8988T (cell line): ENCODE data around the gene KRTAP10-1.
"Not testable (repeated sequence)": the region's sequence is repeated elsewhere in the genome, so short reads cannot be mapped to it uniquely, and the experiment has no call there.

ENCODE experiments used
- DNase-seq: peaks from one replicate; pipeline ENCODE4 v3.0.0; 2011

KRTAP10-1 gene

DNA sequence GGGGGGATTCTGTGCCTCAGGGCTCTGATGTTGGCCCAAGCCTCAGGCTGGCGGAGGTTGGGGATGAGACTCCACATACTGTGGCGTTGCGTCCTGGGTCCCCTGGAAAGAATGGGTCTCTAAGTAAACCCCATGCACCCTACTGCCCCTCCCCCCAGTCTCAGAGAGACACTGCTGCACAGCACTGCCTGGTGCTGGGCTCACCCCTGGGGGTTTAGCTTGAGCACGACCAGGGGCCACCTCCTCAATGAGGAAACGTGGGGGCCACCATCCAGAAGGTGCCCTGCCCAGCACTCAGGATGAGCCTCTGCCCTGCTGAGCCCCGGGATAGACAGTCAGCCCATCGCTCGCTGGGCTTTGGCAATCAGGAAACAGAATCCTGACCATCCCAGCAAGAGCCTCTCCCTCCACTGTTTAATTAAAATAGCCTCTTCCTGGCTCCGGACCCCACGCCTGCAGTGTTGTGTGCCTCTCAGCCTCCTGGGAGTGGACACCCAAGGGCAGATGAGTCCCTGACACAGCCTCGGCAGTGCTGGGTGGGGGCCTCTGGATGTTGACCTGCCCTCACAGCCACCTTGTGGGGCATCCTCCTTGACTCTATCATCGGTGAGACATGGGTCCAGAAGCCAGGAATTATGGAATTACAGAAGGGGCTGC is 30.0 kb upstream of the KRTAP10-1 start:
- DNase-seq = no peak

DNA sequence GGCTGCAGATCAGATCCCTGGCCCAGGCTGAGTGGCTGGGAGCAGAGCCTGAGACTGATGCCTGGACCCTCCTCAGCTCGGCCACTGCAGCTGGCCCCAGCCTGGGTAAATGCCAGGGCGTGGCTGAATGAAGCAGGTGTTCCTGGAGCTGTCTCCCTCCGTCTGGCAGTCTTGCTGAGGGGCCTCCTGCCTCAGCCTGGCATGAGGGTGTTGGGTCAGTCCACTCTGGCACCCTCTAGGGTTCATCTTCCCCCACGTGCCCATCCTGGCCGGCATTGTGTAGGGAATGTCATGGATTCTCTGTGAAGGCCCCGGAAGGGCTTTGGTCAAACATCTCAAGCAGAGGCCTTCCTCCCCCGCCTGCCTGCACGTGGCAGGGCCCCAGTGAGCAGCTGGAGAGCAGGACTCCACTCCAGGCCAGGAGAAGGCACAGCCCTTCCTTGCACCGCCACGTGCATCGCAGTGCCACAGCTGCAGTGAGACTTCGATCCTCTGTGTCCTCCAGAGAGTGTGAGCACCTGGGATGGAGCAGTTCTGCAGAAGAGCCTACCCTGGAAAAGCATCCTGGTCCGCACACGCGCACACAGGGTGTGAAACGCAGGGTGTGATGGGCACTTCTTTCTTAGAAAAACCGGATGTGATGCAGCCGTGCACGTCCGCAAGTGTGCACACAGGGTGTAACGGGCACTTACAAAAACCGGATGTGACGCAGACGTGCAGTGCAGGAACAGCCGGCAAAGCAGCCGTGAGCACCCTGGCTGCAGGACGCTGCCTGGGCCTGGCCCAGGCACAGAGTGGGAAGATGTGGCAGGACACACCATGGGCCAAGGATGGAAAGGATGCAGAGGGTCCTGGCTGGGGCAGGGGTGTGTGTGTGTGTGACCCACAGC is 28.9 kb upstream of the KRTAP10-1 start:
- DNase-seq = no peak

DNA sequence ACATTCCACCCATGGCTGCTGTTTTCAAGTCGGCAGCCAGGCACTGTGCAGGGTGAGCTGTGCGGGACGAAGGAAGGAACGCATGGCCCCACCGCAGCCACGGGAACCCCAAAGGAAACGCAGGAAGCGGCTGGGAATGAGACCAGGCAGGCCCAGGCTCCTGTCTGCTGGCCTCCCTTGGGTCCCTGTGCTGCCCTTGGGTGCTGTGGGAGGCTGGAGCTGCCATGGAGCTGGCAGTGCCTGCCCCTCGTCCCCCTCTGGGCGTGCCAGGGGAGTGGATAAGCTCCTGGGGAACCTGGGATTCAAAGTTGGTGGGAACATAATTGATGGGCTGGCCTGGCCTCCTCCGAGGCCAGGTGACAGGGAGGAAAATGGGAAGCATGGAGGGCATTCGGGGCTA is 28.3 kb upstream of the KRTAP10-1 start:
- no peak for DNase-seq

DNA sequence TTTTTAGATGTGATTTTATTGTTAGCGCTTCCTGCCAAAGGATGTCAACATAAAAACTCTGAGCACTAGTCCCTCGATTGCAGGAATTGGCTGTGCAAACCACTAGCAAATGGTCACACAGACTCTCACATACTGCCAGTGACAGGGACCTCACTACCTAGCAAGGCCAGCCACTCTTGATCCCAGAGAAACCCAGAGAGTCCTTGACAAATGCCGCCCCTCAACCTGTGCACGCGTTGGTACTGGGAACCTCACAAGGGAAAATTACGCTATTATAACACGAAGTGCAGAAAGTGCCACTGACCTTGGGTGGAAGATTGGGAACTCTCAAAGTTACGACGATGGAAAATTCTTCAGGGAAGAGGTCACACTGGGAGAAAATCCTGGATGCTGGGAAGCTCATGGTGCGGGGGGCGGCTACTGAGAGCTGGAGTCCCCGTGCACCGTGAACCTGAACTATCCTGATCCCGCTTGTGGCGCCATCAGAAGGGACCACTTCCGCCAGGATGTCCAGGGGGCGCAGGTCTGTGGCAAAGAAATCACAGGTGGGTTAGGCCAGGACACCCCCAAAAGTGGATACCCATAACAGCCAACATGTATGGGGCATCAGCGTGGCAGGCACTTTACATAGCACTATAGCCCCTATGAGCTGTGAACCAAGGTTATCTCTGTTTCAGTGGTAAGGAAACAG is 27.6 kb upstream of the KRTAP10-1 start:
- DNase-seq = no peak

DNA sequence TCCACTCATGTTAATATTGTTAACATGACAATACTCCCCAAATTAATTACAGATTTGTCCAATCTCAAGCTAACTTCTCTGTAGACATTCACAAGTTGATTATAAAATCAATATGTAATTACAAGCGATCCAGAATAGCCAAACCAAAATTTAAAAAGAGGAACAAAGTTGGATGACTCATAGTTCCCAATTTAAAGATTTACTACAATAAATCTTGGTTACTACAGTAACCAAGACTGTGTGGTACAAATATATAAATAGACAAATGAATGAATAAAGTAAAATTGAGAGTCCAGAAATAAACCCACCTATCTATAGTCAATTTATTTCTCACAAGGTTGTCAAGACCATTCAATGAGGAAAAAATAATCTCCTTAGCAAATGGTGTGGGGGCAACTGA is 26.4 kb upstream of the KRTAP10-1 start:
- no peak for DNase-seq

DNA sequence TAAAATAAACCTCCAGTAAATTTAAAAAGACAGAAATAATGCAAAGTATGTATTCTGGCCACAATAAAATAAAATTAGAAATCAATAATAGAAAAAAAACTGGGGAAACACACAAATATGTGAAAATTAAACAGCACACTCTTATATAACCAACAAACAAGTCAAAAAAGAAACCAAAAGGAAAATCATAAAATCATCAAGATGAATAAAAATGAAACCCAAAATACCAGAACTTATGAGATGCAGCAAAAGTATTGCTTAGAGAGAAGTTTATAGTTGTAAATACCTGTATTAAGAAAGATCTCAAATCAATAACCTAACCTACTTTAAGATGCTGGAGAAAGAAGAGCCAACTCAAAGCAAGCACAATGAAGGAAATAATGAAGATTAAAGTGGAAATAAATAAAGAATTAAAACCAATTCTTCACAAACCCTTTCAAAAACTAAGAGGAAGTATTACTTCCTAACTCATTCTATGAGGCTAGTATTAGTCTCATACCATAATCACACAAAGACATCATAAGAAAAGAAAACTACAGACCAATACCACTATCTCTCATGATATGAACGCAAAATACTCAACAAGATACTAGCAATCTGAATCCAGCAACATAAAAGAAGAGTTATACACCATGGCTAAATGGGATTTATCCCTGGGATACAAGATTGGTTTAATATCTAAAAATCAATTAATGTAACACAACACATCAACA is 25.0 kb upstream of the KRTAP10-1 start:
- no peak for DNase-seq

DNA sequence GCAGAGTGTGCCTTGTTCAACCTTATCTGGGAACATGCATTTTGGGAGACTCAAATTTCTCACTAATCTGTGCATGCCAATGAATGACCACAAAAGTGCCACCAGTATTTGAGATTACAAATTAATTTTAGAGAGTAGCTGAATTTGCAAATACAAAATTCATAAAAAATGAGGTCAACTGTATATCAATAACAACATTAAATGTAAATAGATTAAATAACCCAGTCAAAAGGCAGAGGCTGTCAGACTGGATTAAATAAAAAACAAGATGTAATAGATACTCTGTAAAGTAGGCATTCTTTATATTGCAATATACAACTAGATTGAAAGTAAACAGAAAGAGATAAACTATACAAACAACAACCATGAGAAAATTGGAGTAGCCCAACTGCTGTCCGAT is 24.1 kb upstream of the KRTAP10-1 start:
- DNase-seq = no peak

DNA sequence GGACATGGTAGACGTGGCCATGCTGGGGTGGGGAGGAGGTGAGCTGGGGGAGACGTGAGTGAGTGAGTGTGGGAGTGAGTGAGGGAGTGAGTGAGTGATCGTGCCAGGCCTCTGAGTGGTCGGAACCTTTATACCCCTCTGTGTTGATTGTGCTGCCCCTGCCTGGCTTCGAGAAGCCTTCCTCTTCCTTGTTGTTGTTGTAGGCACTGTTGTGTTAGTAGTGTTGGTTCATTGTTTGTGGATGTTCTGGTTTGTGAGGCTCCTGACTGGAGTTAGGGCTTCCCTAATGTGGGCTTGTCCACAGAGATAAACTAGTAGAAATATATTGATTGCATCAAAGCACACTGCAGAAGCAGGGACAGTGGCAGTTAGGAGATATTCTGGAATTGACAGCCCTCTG is 18.7 kb upstream of the KRTAP10-1 start, which contains the start of gene KRTAP10-3:
TSS of gene KRTAP10-3 (minus strand) at position 101 of the 400 bp plus-strand sequence. CDS start at position 21, 80 bp downstream.
- no peak for DNase-seq

DNA sequence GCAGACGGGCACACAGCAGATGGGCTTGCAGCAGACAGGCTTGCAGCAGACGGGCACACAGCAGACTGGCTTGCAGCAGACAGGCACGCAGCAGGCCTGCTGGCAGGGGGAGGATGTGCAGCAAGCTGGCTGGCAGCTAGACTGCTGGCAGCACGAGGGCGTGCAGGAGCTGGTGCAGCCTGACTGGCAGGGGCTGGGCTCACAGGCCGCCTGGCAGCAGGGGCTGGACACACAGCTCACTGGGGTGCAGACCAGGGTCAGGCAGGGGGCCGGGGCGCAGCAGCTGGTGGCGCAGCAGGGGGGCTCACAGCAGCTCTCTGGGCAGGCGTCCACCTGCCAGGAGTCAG is 18.3 kb upstream of the KRTAP10-1 start:
- not testable (repeated sequence) for DNase-seq

DNA sequence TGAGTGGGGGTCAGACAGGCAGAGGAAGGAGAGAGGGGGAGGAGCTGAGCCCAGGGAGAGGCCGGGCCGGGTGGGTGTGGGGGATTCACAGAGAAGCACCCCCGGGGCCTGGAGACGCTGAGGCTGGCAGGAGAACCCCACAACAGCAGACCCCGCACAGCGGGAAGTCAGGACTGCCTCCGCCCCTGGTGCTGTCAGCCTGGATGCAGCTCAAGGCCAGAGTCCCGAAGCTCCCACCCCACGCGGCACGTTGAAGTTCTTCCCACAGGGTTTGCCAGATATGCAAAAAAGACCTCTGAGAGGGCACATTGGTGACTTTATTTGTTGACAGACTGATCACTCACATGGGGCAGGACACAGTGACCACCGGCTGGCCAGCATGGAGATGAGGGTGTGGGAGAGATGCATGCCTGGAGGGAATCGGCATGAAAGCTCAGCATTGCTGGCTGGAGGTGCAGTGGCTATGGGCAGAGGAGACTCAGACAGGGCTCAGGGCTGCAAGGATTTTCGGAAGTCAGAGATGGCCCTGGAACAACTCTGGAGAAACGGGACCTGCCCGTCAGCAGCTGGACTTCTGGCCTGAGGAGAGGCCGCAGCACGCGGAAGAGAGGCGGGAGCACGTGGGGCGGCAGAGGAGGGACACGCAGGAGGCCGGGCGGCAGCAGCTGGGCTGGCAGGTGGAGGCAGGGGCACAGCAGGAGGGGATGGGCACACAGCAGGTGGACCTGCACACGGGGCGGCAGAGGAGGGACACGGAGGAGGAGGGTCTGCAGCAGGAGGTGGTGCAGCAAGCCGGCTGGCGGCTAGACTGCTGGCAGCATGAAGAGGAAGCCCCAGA is 17.7 kb upstream of the KRTAP10-1 start:
- DNase-seq = no peak

DNA sequence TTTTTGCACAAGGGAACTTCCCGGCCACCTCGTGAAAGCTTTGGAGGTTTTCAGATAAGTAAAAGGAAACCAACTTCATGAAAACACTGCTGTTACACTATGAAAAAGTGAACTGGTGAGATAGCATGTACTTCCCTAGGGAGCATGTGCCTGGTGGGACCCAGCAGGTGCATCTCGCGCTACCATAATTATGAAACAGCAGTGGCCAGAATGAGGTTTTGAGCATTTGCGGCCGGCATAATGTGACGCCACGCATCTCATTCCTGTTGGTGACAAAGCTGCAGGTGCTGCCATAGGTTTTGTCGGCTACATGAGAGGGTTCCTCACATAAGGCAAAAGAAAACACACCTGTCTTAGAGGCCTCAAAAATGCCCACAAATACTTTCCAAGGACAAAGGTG is 16.9 kb upstream of the KRTAP10-1 start:
- no peak for DNase-seq

DNA sequence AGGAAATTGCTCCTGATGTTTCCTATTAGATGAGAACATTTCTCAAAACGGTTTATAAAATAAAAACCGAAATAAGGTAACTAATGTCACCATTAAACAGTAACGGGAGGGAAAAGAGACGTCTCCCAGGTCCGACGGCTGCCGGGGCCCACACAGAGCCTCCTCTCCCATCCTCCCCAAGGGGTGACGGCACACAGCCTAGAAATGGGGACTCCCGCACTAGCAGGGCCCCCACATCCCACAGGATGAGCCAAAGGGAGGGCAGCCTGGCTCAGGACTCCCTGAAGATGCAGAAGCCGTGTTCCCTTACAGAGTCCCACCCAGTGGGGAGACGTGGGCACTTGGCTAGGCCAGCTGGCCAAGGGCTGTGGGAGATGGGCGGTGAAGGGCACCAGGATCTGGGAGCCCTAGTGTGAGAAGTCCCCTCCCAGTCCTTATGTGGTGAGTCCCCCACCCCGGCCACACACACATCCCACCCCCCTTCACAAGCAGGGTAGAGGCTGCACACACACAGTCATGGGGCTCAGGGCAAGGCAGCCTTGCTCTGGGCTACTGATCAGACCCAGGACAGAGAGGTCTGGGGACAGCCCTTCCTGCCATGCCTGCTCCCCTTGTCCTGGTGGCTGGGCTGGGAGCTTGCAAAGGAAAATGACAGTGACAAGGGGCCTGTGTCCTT is 15.3 kb upstream of the KRTAP10-1 start:
- no peak for DNase-seq

DNA sequence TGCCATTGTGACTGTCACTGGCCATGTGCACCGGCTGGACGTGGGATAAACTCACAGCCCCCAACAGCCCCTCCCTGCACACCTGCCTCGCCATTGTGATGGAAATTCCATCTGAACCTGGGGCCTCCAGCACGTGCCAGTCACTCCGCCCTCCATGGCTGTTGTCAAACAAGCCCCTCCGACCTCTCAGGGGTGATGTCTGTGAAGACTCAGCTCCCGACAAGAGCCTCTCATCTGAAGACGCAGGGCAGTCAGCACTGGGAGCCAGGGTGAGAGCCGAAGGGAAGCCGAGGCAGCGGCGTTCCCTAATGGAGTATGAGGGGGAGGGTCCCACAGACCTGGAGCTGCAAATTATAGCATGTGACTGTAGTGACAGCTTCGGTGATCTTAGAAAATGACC is 12.7 kb upstream of the KRTAP10-1 start:
- no peak for DNase-seq

DNA sequence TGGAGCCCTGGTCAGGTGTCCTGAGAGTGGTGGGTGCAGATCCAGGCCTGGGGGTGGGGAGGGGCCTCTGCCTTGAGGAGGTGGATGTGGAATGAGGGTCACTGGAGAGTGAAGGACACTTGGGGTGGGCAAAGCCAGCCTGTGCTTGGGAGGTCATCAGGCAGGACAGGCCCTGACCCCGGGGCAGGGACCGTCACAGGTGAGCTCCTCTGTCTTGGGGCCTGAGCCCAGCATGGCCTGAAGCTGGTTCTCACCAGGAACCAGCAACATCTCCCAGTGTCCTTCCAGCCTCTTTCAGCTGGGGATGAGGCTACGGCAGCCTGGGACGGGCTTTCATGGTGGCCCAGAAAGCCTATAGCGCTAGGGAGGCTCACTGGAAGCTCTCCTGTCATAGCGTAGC is 12.1 kb upstream of the KRTAP10-1 start:
- no peak for DNase-seq

DNA sequence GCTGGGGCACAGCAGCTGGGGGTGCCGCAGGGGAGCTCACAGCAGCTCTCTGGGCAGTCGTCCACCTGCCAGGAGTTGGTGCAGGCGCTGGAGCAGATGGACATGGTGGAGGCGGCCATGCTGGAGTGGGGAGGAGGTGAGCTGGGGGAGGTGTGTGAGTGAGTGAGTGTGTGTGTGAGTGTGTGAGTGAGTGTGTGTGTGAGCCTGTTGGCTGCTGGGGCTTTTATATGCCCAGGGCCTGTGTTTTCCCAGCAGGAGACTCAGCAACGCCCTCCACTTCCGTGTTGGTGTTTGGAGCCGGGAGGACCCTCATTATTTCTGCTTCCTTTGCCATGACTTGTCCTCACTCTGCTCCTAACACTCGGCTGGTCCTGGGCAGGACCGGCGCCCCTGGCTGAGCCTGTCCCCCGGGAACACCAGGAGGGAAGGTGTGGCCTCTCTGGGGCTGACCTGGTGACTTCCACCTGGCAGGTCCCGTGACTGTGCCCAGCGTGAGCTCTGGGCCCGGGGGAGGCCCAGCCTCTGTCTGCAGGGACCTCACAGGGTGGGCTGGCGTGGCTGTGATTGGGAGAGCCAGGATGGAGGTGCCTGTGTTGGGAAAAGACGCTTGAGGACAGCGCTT is 11.5 kb upstream of the KRTAP10-1 start, which contains the start of gene KRTAP10-2:
TSS of gene KRTAP10-2 (minus strand) at position 166 of the 622 bp plus-strand sequence. CDS start at position 119, 47 bp downstream.
- DNase-seq = no peak

DNA sequence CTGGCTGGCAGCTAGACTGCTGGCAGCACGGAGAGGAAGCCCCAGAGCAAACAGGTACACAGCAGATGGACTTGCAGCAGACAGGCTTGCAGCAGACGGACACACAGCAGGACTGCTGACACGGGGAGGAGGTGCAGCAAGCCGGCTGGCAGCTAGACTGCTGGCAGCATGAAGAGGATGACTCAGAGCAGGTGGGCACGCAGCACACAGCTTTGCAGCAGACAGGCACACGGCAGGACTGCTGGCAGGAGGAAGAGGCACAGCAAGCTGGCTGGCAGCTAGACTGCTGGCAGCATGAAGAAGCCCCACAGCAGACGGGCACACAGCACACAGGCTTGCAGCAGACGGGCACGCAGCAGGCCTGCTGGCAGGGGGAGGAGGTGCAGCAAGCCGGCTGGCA is 10.8 kb upstream of the KRTAP10-1 start:
- no peak for DNase-seq

DNA sequence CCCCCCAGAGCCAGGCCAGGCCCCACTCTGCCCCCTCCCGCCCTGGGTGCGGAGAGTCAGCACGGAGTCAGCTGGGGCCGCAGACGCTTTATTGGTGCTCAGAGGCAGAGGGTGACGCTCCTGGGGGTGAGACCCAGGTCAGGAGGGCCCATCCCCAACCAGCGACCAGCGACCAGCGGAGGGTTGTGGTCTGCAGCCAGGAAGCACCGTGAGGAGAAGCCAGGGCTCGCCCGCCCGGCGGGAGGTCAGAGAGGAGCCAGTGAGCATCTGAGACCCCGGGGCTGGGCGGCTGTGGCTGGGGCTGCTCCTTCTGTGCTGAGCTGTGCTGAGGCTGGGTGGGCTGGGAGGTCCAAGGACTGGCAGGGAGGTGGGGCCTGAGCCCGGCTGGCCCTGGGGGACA is 10.3 kb upstream of the KRTAP10-1 start:
- not testable (repeated sequence) for DNase-seq

DNA sequence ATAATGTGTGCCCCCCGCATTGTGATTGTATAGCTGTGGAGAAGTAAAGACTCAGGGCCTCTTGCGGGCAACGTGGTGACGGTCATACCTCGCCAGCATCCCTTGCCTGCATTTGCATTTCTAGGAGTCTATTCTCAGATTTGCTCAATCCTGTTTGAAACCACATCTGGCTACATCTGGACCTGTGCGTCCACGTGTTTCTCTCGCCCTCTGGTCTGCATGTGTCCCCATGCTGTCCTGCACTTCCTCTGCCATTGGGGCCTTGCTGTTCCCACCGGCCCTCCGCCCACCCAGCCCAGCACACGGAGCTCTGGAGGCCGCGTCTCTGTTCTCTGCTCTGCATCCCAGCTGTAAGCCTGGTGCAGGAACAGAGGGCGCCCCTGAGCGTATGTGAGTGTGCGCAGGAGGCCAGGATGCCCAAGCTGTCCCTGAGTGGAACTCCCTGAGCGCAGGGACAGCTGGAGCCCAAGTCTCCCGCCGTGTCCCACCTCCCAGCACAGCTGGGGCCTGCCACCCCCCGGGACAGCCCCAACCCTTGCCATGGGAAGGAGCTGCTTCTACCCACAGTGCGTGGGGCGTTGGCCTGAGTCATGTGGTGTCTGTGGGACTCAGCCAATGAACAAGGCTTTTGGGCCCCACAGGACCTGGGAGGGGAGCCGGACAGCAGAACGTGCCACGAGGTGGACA is 9.7 kb upstream of the KRTAP10-1 start:
- no peak for DNase-seq

DNA sequence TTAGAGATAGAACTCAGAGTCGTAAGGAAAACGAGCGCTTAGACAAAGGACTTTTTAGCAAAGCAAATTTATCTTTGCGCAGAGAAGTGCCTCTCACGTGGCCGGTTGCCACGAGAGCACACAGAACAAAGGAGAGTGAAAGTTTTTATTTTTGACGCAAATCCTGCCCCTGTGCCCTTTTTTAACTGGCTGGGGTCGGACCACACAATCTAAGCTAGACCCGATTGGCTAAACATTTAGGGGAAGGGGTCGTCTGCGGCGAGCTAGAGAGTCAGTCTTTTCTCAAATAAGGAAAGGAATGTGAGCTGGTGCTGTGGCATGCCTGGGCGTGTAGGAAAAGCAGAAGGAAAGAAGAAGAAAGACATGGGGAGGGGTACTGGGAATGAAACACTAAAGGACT is 8.9 kb upstream of the KRTAP10-1 start:
- DNase-seq = no peak

DNA sequence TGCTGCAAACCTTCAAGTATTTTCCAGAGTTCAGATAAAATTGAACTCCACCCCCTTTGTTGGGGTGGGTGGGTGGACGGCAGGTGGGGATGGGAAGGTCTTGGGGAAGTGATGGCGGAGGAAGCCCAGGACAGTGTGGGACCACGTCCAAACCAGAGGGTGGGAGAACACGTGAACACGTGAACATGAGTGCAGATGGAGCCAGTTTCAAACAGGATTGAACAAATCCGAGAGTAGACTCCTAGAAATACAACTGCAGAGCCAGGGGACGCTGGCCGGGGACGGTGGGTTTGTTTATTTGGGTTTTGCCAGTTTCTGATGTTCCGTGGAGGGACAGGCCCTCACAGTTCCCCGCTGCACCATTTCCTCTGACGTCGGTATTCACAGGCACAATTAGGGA is 8.4 kb upstream of the KRTAP10-1 start:
- no peak for DNase-seq
